Small intestine (tissue), 7 donors: ENCODE data around the gene PLCB2. TPM values are rescaled to one million over a fixed set of nuclear protein-coding genes. Genes with fewer than 3 reads are reported as not detected.

Experiments
- DNase-seq, 2 donors: peaks; one replicate each; pipeline versions ENCODE4 v3.0.0 to v3.0.0-alpha.2; 2013
- FAIRE-seq: peaks from 2 replicates; lab custom pipeline; 2012; peaks lifted over from hg19 to GRCh38; lab: Jason Lieb, UNC
- H3K27ac ChIP-seq, 3 donors: one replicate each; pipeline ENCODE4 v1.5.1; 2013; ENCODE audit warnings: low read length in 2 of 3, mild to moderate bottlenecking in 2 of 3, control low read depth in 1 of 3, inconsistent platforms in 1 of 3, low read depth in 1 of 3, moderate library complexity in 1 of 3
- H3K27me3 ChIP-seq, 3 donors: one replicate each; pipeline ENCODE4 v1.6.1; 2013; ENCODE audit warnings: low read length in 3 of 3, inconsistent platforms in 1 of 3; ENCODE audit not compliant: control insufficient read depth in 3 of 3, insufficient read depth in 3 of 3
- H3K36me3 ChIP-seq, 3 donors: one replicate each; pipeline ENCODE4 v1.6.1; 2013; ENCODE audit warnings: low read length in 3 of 3, inconsistent platforms in 1 of 3, low read depth in 1 of 3, mild to moderate bottlenecking in 1 of 3, moderate library complexity in 1 of 3; ENCODE audit not compliant: control insufficient read depth in 3 of 3, insufficient read depth in 2 of 3
- H3K4me1 ChIP-seq, 3 donors: one replicate each; pipeline ENCODE4 v1.6.1; 2013; ENCODE audit warnings: low read length in 2 of 3, inconsistent platforms in 1 of 3, low read depth in 1 of 3, mild to moderate bottlenecking in 1 of 3, moderate library complexity in 1 of 3; ENCODE audit not compliant: control insufficient read depth in 3 of 3, insufficient read depth in 2 of 3
- H3K4me3 ChIP-seq, 3 donors: one replicate each; pipeline ENCODE4 v1.5.1; 2013; ENCODE audit warnings: low read length in 3 of 3, control low read depth in 1 of 3, inconsistent platforms in 1 of 3, low read depth in 1 of 3, mild to moderate bottlenecking in 1 of 3, moderate library complexity in 1 of 3
- H3K9me3 ChIP-seq, 2 donors: one replicate each; pipeline ENCODE4 v1.6.1; 2013; ENCODE audit warnings: low read depth in 1 of 2, low read length in 1 of 2; ENCODE audit not compliant: control insufficient read depth in 2 of 2, insufficient read depth in 1 of 2
- WGBS, 3 donors: extraction: QIAGEN DNeasy Blood & Tissue Kit; methylation state at CpG; one replicate each; pipeline ENCODE4 v1.1.7; 2013; 5-methylcytosine and 5-hydroxymethylcytosine counted together
- polyA plus RNA-seq, 4 donors: library from polyadenylated mRNA; stranded (reverse) in 3 of 4; unstranded in 1 of 4; fragments of 200-250 nt in 3 of 4; fragments of 120-200 nt in 1 of 4; gene quantifications; one replicate each; pipeline versions ENCODE4 v1.2.1 to v1.2.3, GENCODE V29; 2013
- donor health status: healthy with polysubstance abuse.
- donor health status: control.
- donor health status: control.
- donor health status: Bipolar disorder and iron deficiency.
- donor health status: healthy.

Gene PLCB2
- polyA plus RNA-seq, 4 donors, result 5.6 to 11.4 (median 7.8) TPM

DNA sequence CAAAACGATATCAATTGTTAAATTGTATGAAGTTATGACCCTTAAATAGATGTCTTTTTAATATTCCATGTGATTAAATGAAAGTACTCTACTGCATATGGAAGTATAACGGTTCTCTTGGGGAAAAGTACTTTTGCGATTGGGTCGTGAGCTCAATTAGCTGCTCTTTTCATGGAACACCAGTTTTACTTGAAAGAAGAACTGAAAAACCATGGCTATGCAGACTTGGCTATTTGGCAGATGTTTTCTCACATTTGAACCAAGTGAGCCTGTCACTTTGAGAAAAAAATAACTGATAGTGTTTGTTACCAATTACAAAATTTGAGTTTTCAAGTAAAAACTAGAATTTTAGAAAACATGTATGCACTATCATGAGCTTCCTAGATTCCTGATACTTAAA, 9.8 kb upstream of the PLCB2 start:
- Histone ChIP-seq H3K4me3 (no peak overlapping the region), H3K27ac (no peak overlapping the region), H3K9me3 (no peaks in the 10 kb centered on the region), H3K4me1 (peaks cover 0 to 4% (median 0%) of the 10 kb centered on the region in 3 donors), H3K27me3 (no peaks in the 10 kb centered on the region), H3K36me3 (no peaks in the 10 kb centered on the region)
- FAIRE-seq (no peak), DNase-seq (no peak)
- 75 to 83% (median 81%) methylated on average over 4 of the region's 4 CpGs for WGBS, 3 donors

DNA sequence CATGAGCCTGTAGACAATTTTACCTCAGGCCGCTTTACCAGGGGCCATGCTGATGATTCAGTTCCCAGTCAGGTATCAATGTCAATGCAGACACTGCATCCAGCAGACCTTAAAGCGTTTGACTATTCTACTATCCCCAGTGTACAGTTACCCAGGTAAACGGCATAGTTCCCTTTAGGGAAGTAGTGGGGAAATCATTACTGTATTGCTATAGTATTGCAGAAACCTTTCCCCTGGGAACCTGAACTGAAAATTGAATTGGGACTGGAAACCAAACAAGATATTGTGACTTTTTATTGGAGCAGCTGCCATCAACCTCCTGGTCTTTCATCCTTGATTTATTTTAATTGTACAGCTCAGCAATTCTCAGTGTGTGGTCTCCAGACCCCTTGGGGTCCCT, 9.2 kb upstream of the PLCB2 start:
- Histone ChIP-seq H3K9me3 (no peaks in the 10 kb centered on the region), H3K27me3 (peaks cover 0 to 3% (median 0%) of the 10 kb centered on the region in 3 donors), H3K4me1 (no peaks in the 10 kb centered on the region), H3K36me3 (no peaks in the 10 kb centered on the region), H3K4me3 (no peak overlapping the region), H3K27ac (no peak overlapping the region)
- 80 to 83% (median 82%) methylated on average over 3 of the region's 3 CpGs for WGBS, 3 donors
- DNase-seq, result no peak
- FAIRE-seq, result no peak

DNA sequence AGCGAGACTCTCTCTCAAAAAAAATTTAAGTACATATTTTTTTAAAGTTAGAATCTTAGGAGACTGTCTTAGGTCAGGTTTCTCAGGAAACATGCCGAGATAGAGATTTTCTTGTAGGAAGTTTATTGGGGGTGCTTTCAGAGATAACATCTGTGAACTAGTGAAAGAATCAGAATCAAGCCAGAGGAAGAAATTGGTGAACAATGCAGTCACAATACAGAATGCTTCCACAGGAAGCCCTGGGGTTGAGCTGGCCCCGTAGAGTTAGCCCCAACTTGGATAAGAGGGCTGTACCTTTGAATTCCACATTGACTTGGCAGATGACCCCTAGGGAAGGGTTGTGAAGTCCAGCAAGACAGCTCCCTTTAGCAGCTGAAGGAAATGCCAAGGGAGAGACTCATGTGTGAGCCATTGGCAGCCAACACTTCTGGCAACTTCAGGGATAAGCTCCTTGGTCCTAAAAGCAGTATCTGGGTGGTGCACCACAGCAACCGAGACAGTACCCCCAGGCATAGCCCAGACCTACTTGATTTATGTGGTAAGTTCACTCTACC, 7.1 kb upstream of the PLCB2 start:
- no peaks in the 10 kb centered on the region for H3K9me3 ChIP-seq
- FAIRE-seq (no peak), DNase-seq (no peak)
- H3K27me3 ChIP-seq, result peaks cover 0 to 9% (median 0%) of the 10 kb centered on the region in 3 donors
- no peaks in the 10 kb centered on the region for H3K36me3 ChIP-seq
- no peaks in the 10 kb centered on the region for H3K4me1 ChIP-seq
- 80 to 91% (median 86%) methylated on average over 4 of the region's 4 CpGs for WGBS, 3 donors
- H3K27ac ChIP-seq, result no peak overlapping the region
- no peak overlapping the region for H3K4me3 ChIP-seq

DNA sequence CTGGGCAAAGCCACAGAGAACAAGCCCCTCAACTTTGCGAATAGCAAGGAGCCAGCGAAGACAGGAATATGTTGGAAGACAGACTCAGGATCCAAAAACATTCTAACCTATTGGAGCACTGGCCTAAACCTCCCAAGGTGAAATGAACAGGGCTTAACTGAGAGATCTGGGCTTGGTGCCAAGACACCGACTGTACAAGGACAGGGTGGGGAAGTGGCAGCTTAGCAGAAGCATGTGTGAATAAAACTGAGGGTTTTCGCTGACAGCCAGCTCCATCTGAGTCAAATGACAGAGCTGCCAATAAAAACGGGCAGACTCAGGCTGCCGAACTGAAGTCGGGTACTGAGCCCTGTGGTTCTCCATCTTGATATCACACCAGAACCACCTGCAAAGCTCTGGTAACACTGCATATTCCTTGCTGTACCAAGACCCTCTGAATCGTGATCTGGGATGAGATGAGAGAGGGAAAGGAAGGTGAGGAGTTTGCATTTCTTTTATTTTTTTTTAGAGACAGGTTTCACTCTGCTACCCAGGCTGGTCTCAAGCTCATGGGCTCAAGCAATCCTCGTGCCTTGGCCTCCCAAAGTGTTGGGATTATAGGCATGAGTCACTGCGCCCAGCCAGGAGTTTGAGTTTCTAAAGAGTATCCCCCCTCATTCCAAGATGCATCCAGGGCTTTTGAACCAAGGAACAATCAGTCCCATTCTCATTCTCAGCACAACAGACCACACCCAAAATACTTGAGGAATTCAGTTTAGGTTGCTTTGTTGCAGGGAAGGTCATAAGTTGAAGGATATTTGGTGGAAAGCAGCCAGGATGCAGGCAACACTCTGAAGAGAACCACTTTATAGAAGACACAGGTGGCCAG, 6.0 kb upstream of the PLCB2 start:
- Histone ChIP-seq H3K27me3 (peaks cover 0 to 9% (median 0%) of the 10 kb centered on the region in 3 donors), H3K4me1 (no peaks in the 10 kb centered on the region), H3K4me3 (no peak overlapping the region), H3K9me3 (no peaks in the 10 kb centered on the region), H3K36me3 (no peaks in the 10 kb centered on the region), H3K27ac (no peak overlapping the region)
- 23 to 39% (median 27%) methylated on average over 10 of the region's 10 CpGs for WGBS, 3 donors
- peak; percentile 51 to 85 for DNase-seq
- FAIRE-seq, result no peak

DNA sequence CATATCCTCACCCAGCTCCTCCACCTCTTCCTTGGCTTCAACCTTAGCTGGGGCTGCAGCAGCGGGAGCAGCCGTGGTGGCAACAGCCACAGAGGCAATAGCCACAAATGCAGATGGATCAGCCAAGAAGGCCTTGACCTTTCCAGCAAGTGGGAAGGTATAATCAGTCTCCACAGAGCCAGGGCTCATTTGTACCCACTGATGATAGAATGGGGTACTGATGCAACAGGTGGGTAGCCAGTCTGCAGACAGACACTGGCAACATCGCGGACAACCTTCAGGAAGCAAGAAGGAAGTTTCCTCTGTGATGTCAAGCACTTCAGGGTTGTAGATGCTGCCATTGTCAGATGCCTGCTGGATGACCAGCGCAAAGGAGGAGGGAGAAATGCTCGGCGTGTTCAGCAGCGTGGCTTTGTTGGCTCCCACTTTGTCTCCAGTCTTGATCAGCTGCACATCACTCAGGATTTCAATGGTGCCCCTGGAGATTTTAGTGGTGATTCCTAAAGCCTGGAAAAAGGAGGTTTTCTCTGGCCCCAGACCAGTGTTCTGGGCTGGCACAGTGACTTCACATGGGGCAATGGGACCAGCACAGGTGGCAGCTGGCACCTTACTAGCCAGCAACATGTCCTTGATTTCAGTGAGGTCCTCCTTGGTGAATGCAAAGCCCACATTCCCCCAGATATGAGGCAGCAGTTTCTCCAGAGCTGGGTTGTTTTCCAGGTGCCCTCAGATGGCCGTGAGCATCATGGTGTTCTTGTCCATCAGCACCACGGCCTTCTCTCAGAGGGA, 4.8 kb upstream of the PLCB2 start:
- 87 to 91% (median 90%) methylated on average over 10 of the region's 10 CpGs for WGBS, 3 donors
- DNase-seq (no peak), FAIRE-seq (no peak)
- H3K36me3 ChIP-seq, result no peaks in the 10 kb centered on the region
- no peak overlapping the region for H3K27ac ChIP-seq
- no peak overlapping the region for H3K4me3 ChIP-seq
- H3K9me3 ChIP-seq, result no peaks in the 10 kb centered on the region
- H3K4me1 ChIP-seq, result peaks cover 0 to 2% (median 0%) of the 10 kb centered on the region in 3 donors
- H3K27me3 ChIP-seq, result peaks cover 0 to 9% (median 0%) of the 10 kb centered on the region in 3 donors

DNA sequence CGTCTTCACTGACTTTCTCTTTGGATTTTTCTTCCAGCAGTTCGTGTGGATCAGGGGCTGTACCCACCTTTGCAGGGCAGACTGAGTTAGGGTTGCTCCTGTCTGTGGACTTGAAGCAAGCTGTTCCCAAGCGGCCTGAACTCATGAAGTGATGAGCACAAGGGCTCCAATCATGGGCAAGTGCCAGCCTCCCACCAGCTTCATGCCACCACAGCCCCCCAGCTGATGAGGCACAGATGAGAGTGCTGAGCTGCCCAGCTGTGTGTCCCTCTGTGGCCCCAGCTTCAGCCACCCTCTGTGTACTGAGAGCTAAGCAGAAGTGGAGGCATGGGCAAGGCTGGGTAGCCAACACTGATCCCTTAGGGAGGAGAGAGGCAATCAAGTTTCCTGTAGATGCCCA, 3.3 kb upstream of the PLCB2 start:
- 49 to 66% (median 55%) methylated on average over 3 of the region's 3 CpGs for WGBS, 3 donors
- peaks cover 0 to 14% (median 0%) of the 10 kb centered on the region in 3 donors for H3K27me3 ChIP-seq
- H3K4me3 ChIP-seq, result no peak overlapping the region
- FAIRE-seq, result no peak
- DNase-seq, result no peak
- H3K9me3 ChIP-seq, result no peaks in the 10 kb centered on the region
- no peak overlapping the region for H3K27ac ChIP-seq
- peaks cover 0 to 5% (median 0%) of the 10 kb centered on the region in 3 donors for H3K4me1 ChIP-seq
- H3K36me3 ChIP-seq, result no peaks in the 10 kb centered on the region

DNA sequence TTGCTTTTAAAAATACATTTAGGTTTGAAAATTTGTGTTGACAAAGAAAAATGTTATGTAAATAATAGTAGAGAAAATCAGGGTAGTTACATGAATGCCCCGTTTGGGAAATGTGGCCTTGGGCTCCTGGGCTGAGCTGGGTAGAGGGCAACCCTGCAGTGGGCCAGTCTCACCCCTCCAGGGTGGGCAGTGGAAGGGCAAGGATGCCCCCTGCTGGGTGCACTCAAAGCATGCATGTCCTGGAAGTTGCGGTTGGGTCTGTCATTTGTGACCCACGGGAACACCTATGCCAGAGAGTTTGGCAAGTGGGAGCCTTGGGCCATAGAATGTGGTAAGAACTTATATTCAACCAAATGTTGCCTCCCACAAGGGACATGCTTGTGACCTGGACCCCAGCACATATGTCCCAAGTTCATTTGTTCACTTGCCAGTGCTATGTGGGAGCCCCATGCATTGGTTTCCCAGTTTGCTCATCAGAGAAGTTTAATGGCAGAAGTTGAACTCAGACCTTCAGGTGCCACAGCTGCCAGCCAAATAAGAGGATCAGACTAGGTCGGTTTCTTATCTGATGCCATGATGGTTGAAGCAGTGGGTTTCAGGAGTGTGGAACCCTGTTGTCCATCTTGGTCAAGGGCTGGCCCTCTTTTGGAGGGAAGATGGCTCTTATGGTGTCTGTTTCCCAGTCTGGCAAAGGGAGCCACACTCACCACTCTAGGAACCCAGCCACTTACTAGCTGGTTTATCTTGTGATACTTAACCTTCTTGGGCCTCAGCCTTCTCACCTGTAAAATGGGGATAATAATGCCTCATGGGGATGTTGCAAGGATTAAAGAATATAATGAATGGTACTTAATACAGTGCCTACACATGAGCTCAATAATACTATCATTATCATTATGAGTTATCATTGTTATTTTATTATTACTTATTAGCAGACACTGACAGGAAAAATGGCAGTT, 2.5 kb upstream of the PLCB2 start:
- FAIRE-seq, result no peak
- 16 to 22% (median 20%) methylated on average over 4 of the region's 4 CpGs for WGBS, 3 donors

More for the DNA sequence above, 2.5 kb upstream of the PLCB2 start:
- Histone ChIP-seq H3K27ac (no peak overlapping the region), H3K9me3 (no peaks in the 10 kb centered on the region), H3K4me1 (peaks cover 0 to 5% (median 0%) of the 10 kb centered on the region in 3 donors), H3K27me3 (peaks cover 0 to 14% (median 0%) of the 10 kb centered on the region in 3 donors), H3K36me3 (no peaks in the 10 kb centered on the region), H3K4me3 (no peak overlapping the region)
- DNase-seq, result peak; percentile 45 to 63
